COR-L47 (cell line): ENCODE results near the gene MTAP.
A peak's percentile ranks its signal among the peaks of the same experiment; 100 is the strongest.

ENCODE experiments used
- DNase-seq: peaks from one replicate; lab custom pipeline; 2025; lab: John Stamatoyannopoulos, UW

MTAP gene

GRCh38 chr9:21802418-21803000 is at the start of gene MTAP:
Gene MTAP (plus strand): TSS chr9:21802636. CDS start chr9:21802749, 113 bp downstream.
- DNase-seq: peak; percentile 92

- DNase-seq: no peak
Measured at GRCh38 chr9:21753523-21753922, 48.9 kb upstream of the MTAP start.

- peak; percentile 1 for DNase-seq
Measured at GRCh38 chr9:21754741-21755140, 47.7 kb upstream of the MTAP start.

- DNase-seq: no peak
Measured at GRCh38 chr9:21758540-21758939, 43.9 kb upstream of the MTAP start.

GRCh38 chr9:21761309-21761901 is 41.0 kb upstream of the MTAP start:
- no peak for DNase-seq

- DNase-seq: no peak
Measured at GRCh38 chr9:21762064-21762463, 40.4 kb upstream of the MTAP start.

GRCh38 chr9:21764846-21765245 is 37.6 kb upstream of the MTAP start:
- DNase-seq: no peak

- no peak for DNase-seq
Measured at GRCh38 chr9:21766096-21766495, 36.3 kb upstream of the MTAP start.

- no peak for DNase-seq
Measured at GRCh38 chr9:21770871-21771560, 31.4 kb upstream of the MTAP start.

- DNase-seq: no peak
Measured at GRCh38 chr9:21777701-21778100, 24.7 kb upstream of the MTAP start.

GRCh38 chr9:21778304-21778703 is 24.1 kb upstream of the MTAP start:
- no peak for DNase-seq

- no peak for DNase-seq
Measured at GRCh38 chr9:21779397-21779796, 23.0 kb upstream of the MTAP start.

GRCh38 chr9:21781656-21782055 is 20.8 kb upstream of the MTAP start:
- no peak for DNase-seq

- DNase-seq: no peak
Measured at GRCh38 chr9:21782205-21782604, 20.2 kb upstream of the MTAP start.

- no peak for DNase-seq
Measured at GRCh38 chr9:21788752-21789151, 13.7 kb upstream of the MTAP start.

GRCh38 chr9:21789541-21790037 is 12.8 kb upstream of the MTAP start:
- peak; percentile 61 for DNase-seq

- no peak for DNase-seq
Measured at GRCh38 chr9:21795483-21795882, 7.0 kb upstream of the MTAP start.

- DNase-seq: no peak
Measured at GRCh38 chr9:21796768-21797167, 5.7 kb upstream of the MTAP start.

GRCh38 chr9:21800931-21801682 is 1.3 kb upstream of the MTAP start:
- DNase-seq: no peak

- peak; percentile 74 for DNase-seq
Measured at GRCh38 chr9:21801683-21802417, 586 bp upstream of the MTAP start.

GRCh38 chr9:21803649-21804048 is 1.2 kb downstream of the MTAP start:
- DNase-seq: no peak

GRCh38 chr9:21804331-21804730 is 1.9 kb downstream of the MTAP start:
- DNase-seq: no peak
